GM10266 (cell line): Measurements from ENCODE around the gene AUP1.
A peak's percentile ranks its signal among the peaks of the same experiment; 100 is the strongest.

ENCODE experiments used
- DNase-seq: peaks from one replicate; pipeline ENCODE4 v3.0.0; 2012; ENCODE audit errors: extremely low spot score
- CTCF ChIP-seq: IDR thresholded peaks from 2 replicates; pipeline ENCODE4 v1.5.1; 2012; ENCODE audit warnings: mild to moderate bottlenecking, low read depth; ENCODE audit not compliant: control insufficient read depth, insufficient read depth; ENCODE audit errors: missing control alignments

Gene AUP1

GRCh38 chr2:74499267-74499939 lies 30.1 kb downstream of the AUP1 start, which contains the start of gene LBX2:
TSS of gene LBX2 (minus strand) at chr2:74499603. CDS start at chr2:74499537, 66 bp downstream.
- no peak for DNase-seq
- TF ChIP-seq CTCF: no peak

- TF ChIP-seq CTCF: no peak
- peak; percentile 47 for DNase-seq
These were observed 30.8 kb downstream of the AUP1 start for GRCh38 chr2:74498500-74499266.

GRCh38 chr2:74497777-74498499 lies 31.6 kb downstream of the AUP1 start:
- DNase-seq: peak; percentile 47
- TF ChIP-seq CTCF: no peak

- no peak for TF ChIP-seq CTCF
- no peak for DNase-seq
These were observed 32.3 kb downstream of the AUP1 start for GRCh38 chr2:74496997-74497776.

- no peak for TF ChIP-seq CTCF
- DNase-seq: no peak
These were observed 34.1 kb downstream of the AUP1 start for GRCh38 chr2:74495440-74495839.

GRCh38 chr2:74493546-74493945 lies 36.0 kb downstream of the AUP1 start:
- TF ChIP-seq CTCF: no peak
- DNase-seq: no peak
